ENCODE results near the gene GINS3. TPM values are rescaled to one million over a fixed set of nuclear protein-coding genes. Genes with fewer than 3 reads are reported as not detected.

Gene GINS3
- total RNA-seq, 2 experiments from 2014 or later: 49.1 to 50.5 TPM

- intact Hi-C loops (cut with micrococcal nuclease; ENCODE audit: unreplicated experiment): no loop called here
- H3K4me1 ChIP-seq (ENCODE audit: insufficient read depth, low read length, poor library complexity, severe bottlenecking): peaks cover 12% of the 10 kb centered on the region
- H3K36me3 ChIP-seq (ENCODE audit: insufficient read depth, low read length): no peaks in the 10 kb centered on the region
- H4K20me1 ChIP-seq (ENCODE audit: insufficient read depth, low read length): no peaks in the 10 kb centered on the region
- BruUV-seq (replicated peaks): no TSS peak
- no peak overlapping the region for H3K27ac ChIP-seq (ENCODE audit: low read depth, low read length, poor library complexity, severe bottlenecking)
- H3K9me3 ChIP-seq (ENCODE audit: low read length): peaks cover 3% of the 10 kb centered on the region; the same call in 1 of the 2 replicates
- H2AFZ ChIP-seq (ENCODE audit: low read length): no peak overlapping the region
- no peak for DNase-seq (ENCODE audit: low spot score)
- H3K4me3 ChIP-seq (ENCODE audit: low read depth, low read length, poor library complexity, severe bottlenecking): no peak overlapping the region
- TF ChIP-seq, protein P1, sequence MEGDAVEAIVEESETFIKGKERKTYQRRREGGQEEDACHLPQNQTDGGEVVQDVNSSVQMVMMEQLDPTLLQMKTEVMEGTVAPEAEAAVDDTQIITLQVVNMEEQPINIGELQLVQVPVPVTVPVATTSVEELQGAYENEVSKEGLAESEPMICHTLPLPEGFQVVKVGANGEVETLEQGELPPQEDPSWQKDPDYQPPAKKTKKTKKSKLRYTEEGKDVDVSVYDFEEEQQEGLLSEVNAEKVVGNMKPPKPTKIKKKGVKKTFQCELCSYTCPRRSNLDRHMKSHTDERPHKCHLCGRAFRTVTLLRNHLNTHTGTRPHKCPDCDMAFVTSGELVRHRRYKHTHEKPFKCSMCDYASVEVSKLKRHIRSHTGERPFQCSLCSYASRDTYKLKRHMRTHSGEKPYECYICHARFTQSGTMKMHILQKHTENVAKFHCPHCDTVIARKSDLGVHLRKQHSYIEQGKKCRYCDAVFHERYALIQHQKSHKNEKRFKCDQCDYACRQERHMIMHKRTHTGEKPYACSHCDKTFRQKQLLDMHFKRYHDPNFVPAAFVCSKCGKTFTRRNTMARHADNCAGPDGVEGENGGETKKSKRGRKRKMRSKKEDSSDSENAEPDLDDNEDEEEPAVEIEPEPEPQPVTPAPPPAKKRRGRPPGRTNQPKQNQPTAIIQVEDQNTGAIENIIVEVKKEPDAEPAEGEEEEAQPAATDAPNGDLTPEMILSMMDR (conservative IDR thresholded peaks at IDR 0.05; ENCODE audit: low read length): no peak
- no peak for TF ChIP-seq EZH2phosphoT487 (IDR thresholded peaks at IDR 0.05; ENCODE audit: borderline replicate concordance, low read depth, low read length)
- POLR2A ChIA-PET: no interaction called here
- H3K9me2 ChIP-seq (ENCODE audit: insufficient read depth, low read length): no peaks in the 10 kb centered on the region
- no peaks in the 10 kb centered on the region for H3K79me2 ChIP-seq (ENCODE audit: insufficient read depth, low read depth, low read length)
- CTCF ChIA-PET (ENCODE audit: unreplicated experiment): no interaction called here
- no peak overlapping the region for H3K4me2 ChIP-seq (ENCODE audit: low read length)
Observed at GRCh38 chr16:58379736-58380135, 12.5 kb upstream of the GINS3 start.

DNA sequence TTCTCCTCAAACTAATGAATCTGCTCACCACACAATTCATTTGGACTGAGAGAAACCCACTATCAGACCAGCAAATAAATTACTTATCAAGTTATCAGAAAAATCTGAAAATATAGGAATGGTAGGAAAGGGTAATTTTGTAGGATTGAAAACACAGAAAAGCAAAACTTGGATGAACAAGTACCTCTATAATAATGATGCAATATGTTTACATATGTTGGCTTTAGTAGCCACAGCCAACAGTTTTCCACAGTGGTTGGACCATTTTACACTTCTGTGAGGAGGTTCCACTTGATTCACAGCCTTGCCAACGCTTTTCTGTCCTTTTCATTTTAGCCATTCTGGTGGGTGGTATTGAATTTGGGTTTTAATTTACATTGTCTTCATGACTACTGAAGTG lies 10.6 kb upstream of the GINS3 start:
- intact Hi-C loops (cut with micrococcal nuclease; ENCODE audit: unreplicated experiment): no loop called here
- Histone ChIP-seq H4K20me1 (ENCODE audit: insufficient read depth, low read length) (no peaks in the 10 kb centered on the region), H3K4me3 (ENCODE audit: low read depth, low read length, poor library complexity, severe bottlenecking) (no peak overlapping the region), H2AFZ (ENCODE audit: low read length) (no peak overlapping the region), H3K9me2 (ENCODE audit: insufficient read depth, low read length) (no peaks in the 10 kb centered on the region), H3K27ac (ENCODE audit: low read depth, low read length, poor library complexity, severe bottlenecking) (no peak overlapping the region), H3K36me3 (ENCODE audit: insufficient read depth, low read length) (no peaks in the 10 kb centered on the region), H3K4me1 (ENCODE audit: insufficient read depth, low read length, poor library complexity, severe bottlenecking) (peaks cover 16% of the 10 kb centered on the region), H3K9me3 (ENCODE audit: low read length) (peaks cover 3% of the 10 kb centered on the region; the same call in 1 of the 2 replicates), H3K4me2 (ENCODE audit: low read length) (no peak overlapping the region), H3K79me2 (ENCODE audit: insufficient read depth, low read depth, low read length) (no peaks in the 10 kb centered on the region)
- BruUV-seq (replicated peaks): no TSS peak
- POLR2A ChIA-PET: interaction anchor here (0.6 kb wide), 1 partner anchor 137 kb away, joined by 3 read pairs; no protein-coding TSS in a partner anchor
- TF ChIP-seq, protein P1 (conservative IDR thresholded peaks at IDR 0.05; ENCODE audit: low read length): no peak
- no peak for TF ChIP-seq EZH2phosphoT487 (IDR thresholded peaks at IDR 0.05; ENCODE audit: borderline replicate concordance, low read depth, low read length)
- CTCF ChIA-PET (ENCODE audit: unreplicated experiment): no interaction called here
- no peak for DNase-seq (ENCODE audit: low spot score)

- peaks cover 10% of the 10 kb centered on the region for H3K4me1 ChIP-seq (ENCODE audit: insufficient read depth, low read length, poor library complexity, severe bottlenecking)
- H4K20me1 ChIP-seq (ENCODE audit: insufficient read depth, low read length): no peaks in the 10 kb centered on the region
- BruUV-seq (replicated peaks): no TSS peak
- POLR2A ChIA-PET: interaction anchor here (1.5 kb wide), 1 partner anchor 9 kb away, joined by 7 read pairs; no protein-coding TSS in a partner anchor
- no peak for DNase-seq (ENCODE audit: low spot score)
- TF ChIP-seq EZH2phosphoT487 (IDR thresholded peaks at IDR 0.05; ENCODE audit: borderline replicate concordance, low read depth, low read length): no peak
- TF ChIP-seq, protein P1 (conservative IDR thresholded peaks at IDR 0.05; ENCODE audit: low read length): no peak
- no peaks in the 10 kb centered on the region for H3K79me2 ChIP-seq (ENCODE audit: insufficient read depth, low read depth, low read length)
- CTCF ChIA-PET (ENCODE audit: unreplicated experiment): no interaction called here
- H3K36me3 ChIP-seq (ENCODE audit: insufficient read depth, low read length): no peaks in the 10 kb centered on the region; the same call in 1 of the 2 replicates
- H3K4me3 ChIP-seq (ENCODE audit: low read depth, low read length, poor library complexity, severe bottlenecking): no peak overlapping the region
- no peaks in the 10 kb centered on the region for H3K9me2 ChIP-seq (ENCODE audit: insufficient read depth, low read length)
- H3K9me3 ChIP-seq (ENCODE audit: low read length): peaks cover 3% of the 10 kb centered on the region; the same call in 1 of the 2 replicates
- no peak overlapping the region for H3K27ac ChIP-seq (ENCODE audit: low read depth, low read length, poor library complexity, severe bottlenecking)
- H3K4me2 ChIP-seq (ENCODE audit: low read length): no peak overlapping the region
- intact Hi-C loops (cut with micrococcal nuclease; ENCODE audit: unreplicated experiment): no loop called here
- peak overlapping the region; percentile 25; the same call in 1 of the 2 replicates for H2AFZ ChIP-seq (ENCODE audit: low read length)
Observed at GRCh38 chr16:58384437-58385055, 7.7 kb upstream of the GINS3 start.
